ENCODE results near the gene RPS6KA1. TPM values are rescaled to one million over a fixed set of nuclear protein-coding genes. Genes with fewer than 3 reads are reported as not detected.

The RPS6KA1 gene
- total RNA-seq (2022), result 26.9 and 29.0 TPM in 2 replicates
- Bru-seq, nascent RNA, result percentile 53 among the genes with signal in this experiment
- percentile 58 among the genes with signal in this experiment for BruChase-seq, experiment 1, labeled RNA remaining after a 2-hour chase
- BruChase-seq, experiment 2, labeled RNA remaining after a 6-hour chase, result percentile 62 among the genes with signal in this experiment
- long read RNA-seq, transcript RPS6KA1-204 (22 exons, 3,186 nt), result major isoform, 77 of 89 reads
- long read RNA-seq, partial matches to known transcripts, result 4 of 89 reads
- long read RNA-seq, other reads (novel, unspliced or antisense), result 8 of 89 reads

GRCh38 chr1:26529655-26530409 lies at the start of gene RPS6KA1:
TSS of gene RPS6KA1 (plus strand) at chr1:26529761. CDS start at chr1:26529921, 160 bp downstream.
- BruUV-seq (replicated peaks), result no TSS peak
- H3K27me3 Mint-ChIP-seq (ENCODE audit: insufficient read depth, unreplicated experiment), result no peaks in the 10 kb centered on the region
- H3K4me3 ChIP-seq (ENCODE audit: low read depth, low read length), result peak within 1 kb of the TSS; percentile 53
- H3K36me3 Mint-ChIP-seq (ENCODE audit: insufficient read depth, unreplicated experiment), result no peaks in the 10 kb centered on the region
- H3K4me3 Mint-ChIP-seq (ENCODE audit: unreplicated experiment), result peak within 1 kb of the TSS; percentile 90
- ChIA-PET CTCF (interaction anchor here (0.6 to 1.7 kb wide), 6 partner anchors 8 to 335 kb away, joined by 3 to 15 read pairs (median 4); no protein-coding TSS in a partner anchor), POLR2A (interaction anchor here (0.6 to 2.1 kb wide), 3 partner anchors 29 to 163 kb away, joined by 3 to 12 read pairs (median 6); no protein-coding TSS in a partner anchor)
- no peaks in the 10 kb centered on the region for H3K36me3 ChIP-seq (ENCODE audit: control insufficient read depth, insufficient read depth, low read length)
- no peak for TF ChIP-seq CTCF (IDR thresholded peaks at IDR 0.05; ENCODE audit: insufficient read depth in 1 of 2, low read depth in 1 of 2, low read length in 1 of 2, severe bottlenecking in 1 of 2, unreplicated experiment in 1 of 2)
- no peaks in the 10 kb centered on the region for H3K27me3 ChIP-seq (replicated peaks; ENCODE audit: control insufficient read depth, insufficient read depth, low read length)
- DNase-seq, result peak; percentile 65 to 81
- no peaks in the 10 kb centered on the region for H3K4me1 Mint-ChIP-seq (ENCODE audit: low read depth, unreplicated experiment)
- H3K27ac Mint-ChIP-seq (ENCODE audit: unreplicated experiment), result peak within 1 kb of the TSS; percentile 87
- intact Hi-C loops (cut with micrococcal nuclease; ENCODE audit: unreplicated experiment), result no loop called here
- H3K9me3 Mint-ChIP-seq (ENCODE audit: unreplicated experiment), result no peaks in the 10 kb centered on the region
- peaks cover 18% of the 10 kb centered on the region for H3K4me1 ChIP-seq
- H3K9me3 ChIP-seq, result no peaks in the 10 kb centered on the region

- H3K4me1 ChIP-seq, result no peaks in the 10 kb centered on the region
- Mint-ChIP-seq H3K27me3 (ENCODE audit: insufficient read depth, unreplicated experiment) (no peaks in the 10 kb centered on the region), H3K4me3 (ENCODE audit: unreplicated experiment) (no peak overlapping the region), H3K9me3 (ENCODE audit: unreplicated experiment) (no peaks in the 10 kb centered on the region), H3K36me3 (ENCODE audit: insufficient read depth, unreplicated experiment) (peaks cover 57% of the 10 kb centered on the region), H3K4me1 (ENCODE audit: low read depth, unreplicated experiment) (no peaks in the 10 kb centered on the region), H3K27ac (ENCODE audit: unreplicated experiment) (peak overlapping the region; percentile 2)
- no peak for DNase-seq
- ChIA-PET POLR2A (interaction anchor here (0.6 kb wide), 1 partner anchor 17 kb away, joined by 3 read pairs; no protein-coding TSS in a partner anchor), CTCF (no interaction called here)
- H3K27me3 ChIP-seq (replicated peaks; ENCODE audit: control insufficient read depth, insufficient read depth, low read length), result no peaks in the 10 kb centered on the region
- intact Hi-C loops (cut with micrococcal nuclease; ENCODE audit: unreplicated experiment), result no loop called here
- no peak for TF ChIP-seq CTCF (IDR thresholded peaks at IDR 0.05; ENCODE audit: insufficient read depth in 1 of 2, low read depth in 1 of 2, low read length in 1 of 2, severe bottlenecking in 1 of 2, unreplicated experiment in 1 of 2)
- no TSS peak for BruUV-seq (replicated peaks)
- H3K4me3 ChIP-seq (ENCODE audit: low read depth, low read length), result no peak overlapping the region
- H3K36me3 ChIP-seq (ENCODE audit: control insufficient read depth, insufficient read depth, low read length), result no peaks in the 10 kb centered on the region
- H3K9me3 ChIP-seq, result no peaks in the 10 kb centered on the region
Measured at GRCh38 chr1:26482921-26483320, 46.6 kb upstream of the RPS6KA1 start.

GRCh38 chr1:26483980-26484379 lies 45.6 kb upstream of the RPS6KA1 start:
- TF ChIP-seq CTCF (IDR thresholded peaks at IDR 0.05; ENCODE audit: insufficient read depth in 1 of 2, low read depth in 1 of 2, low read length in 1 of 2, severe bottlenecking in 1 of 2, unreplicated experiment in 1 of 2), result no peak
- BruUV-seq (replicated peaks), result no TSS peak
- CTCF ChIA-PET, result no interaction called here

More at GRCh38 chr1:26483980-26484379, 45.6 kb upstream of the RPS6KA1 start:
- no peak for DNase-seq
- Histone ChIP-seq H3K27me3 (replicated peaks; ENCODE audit: control insufficient read depth, insufficient read depth, low read length) (no peaks in the 10 kb centered on the region), H3K9me3 (no peaks in the 10 kb centered on the region), H3K4me1 (no peaks in the 10 kb centered on the region), H3K36me3 (ENCODE audit: control insufficient read depth, insufficient read depth, low read length) (no peaks in the 10 kb centered on the region), H3K4me3 (ENCODE audit: low read depth, low read length) (no peak overlapping the region)
- no peak overlapping the region for H3K27ac Mint-ChIP-seq (ENCODE audit: unreplicated experiment)
- POLR2A ChIA-PET, result no interaction called here
- no peak overlapping the region for H3K4me3 Mint-ChIP-seq (ENCODE audit: unreplicated experiment)
- H3K36me3 Mint-ChIP-seq (ENCODE audit: insufficient read depth, unreplicated experiment), result peaks cover 46% of the 10 kb centered on the region
- H3K9me3 Mint-ChIP-seq (ENCODE audit: unreplicated experiment), result no peaks in the 10 kb centered on the region
- intact Hi-C loops (cut with micrococcal nuclease; ENCODE audit: unreplicated experiment), result no loop called here
- H3K4me1 Mint-ChIP-seq (ENCODE audit: low read depth, unreplicated experiment), result no peaks in the 10 kb centered on the region
- no peaks in the 10 kb centered on the region for H3K27me3 Mint-ChIP-seq (ENCODE audit: insufficient read depth, unreplicated experiment)
